ENCODE data around the gene GRK5.
"Not testable (repeated sequence)": the region's sequence is repeated elsewhere in the genome, so short reads cannot be mapped to it uniquely, and the experiment has no call there.

The GRK5 gene

DNA sequence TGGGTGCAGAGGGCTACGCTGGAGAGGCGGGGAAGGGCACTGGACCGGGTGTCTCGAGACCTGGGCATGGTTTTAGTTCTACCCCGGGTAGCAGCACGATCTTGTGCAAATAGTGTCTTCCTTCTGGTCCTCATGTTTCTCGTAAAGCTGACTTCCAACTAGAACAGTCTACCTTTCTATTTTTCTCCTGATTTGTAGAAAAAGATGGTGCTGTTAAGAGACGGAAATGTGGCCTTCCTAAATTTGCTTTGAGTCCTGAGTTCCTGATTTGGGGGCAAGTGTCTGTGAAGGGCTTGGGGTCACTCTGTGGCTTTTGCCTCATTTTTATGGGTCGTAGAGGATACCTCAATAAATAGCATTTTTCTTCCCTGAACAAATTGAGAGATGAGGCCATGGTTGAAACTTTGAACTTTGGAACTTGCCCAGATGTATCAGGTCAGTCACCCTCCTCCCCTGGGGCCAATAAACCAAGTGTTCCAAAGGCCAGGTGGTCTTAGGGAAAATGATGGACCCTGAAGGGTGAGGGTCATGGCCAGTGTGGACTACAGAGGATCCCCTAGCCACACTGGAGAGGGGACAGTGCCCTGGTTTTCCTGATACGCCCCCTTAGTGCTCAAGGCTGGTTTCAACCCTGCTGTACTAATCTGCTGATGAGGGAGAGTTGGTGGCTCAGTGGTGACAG is 45.2 kb downstream of the GRK5 start:
- in situ Hi-C loops (cut with MboI; ENCODE audit: low sequenced_read_pairs), result no loop called here
- Histone ChIP-seq H3K36me3 (replicated peaks) (no peaks in the 10 kb centered on the region), H3K27me3 (ENCODE audit: low read depth) (no peaks in the 10 kb centered on the region), H3K9me3 (no peaks in the 10 kb centered on the region), H3K4me3 (no peak overlapping the region), H3K4me1 (peaks cover 5% of the 10 kb centered on the region)
- DNase-seq (ENCODE audit: low spot score in 2 of 2), result no peak

DNA sequence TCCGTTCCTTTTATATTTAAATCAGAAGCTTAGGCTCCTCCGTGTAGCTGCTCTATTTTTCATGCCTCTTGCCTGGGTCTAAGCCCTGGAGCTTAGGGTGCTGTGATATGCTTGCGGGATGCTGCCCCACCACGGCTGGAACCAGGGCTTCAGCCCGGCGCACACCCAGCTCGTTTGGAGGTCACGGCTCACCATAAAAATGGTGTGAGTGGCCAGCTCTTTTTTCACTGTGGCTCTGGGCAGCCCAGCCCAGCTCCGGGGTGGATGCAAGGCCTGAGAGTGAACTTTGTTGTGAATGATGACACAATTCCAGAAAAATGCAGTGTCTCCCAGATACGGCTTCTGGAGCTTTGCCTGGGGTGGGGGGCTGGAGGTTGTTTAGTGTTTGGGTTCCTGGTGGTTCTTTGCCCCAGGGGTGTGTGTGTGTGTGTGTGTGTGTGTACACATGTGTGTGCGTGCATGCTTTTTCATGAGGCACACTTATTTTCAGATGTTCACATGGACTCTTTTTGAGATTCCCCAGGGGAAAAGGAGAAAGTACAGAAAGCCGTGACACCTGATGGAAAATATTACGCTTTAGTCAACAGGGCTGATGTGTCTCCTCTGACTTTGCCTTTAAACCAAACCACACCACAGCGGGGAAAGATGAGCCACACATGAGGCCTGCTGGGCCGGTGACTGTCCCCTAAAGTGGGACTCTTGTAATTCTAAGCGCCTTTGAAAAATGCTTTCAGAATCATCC is 46.2 kb downstream of the GRK5 start:
- in situ Hi-C loops (cut with MboI; ENCODE audit: low sequenced_read_pairs), result no loop called here
- no peaks in the 10 kb centered on the region for H3K9me3 ChIP-seq
- no peaks in the 10 kb centered on the region for H3K36me3 ChIP-seq (replicated peaks)
- DNase-seq (ENCODE audit: low spot score in 2 of 2), result peak in 1 of 2 experiments; percentile 26
- H3K27me3 ChIP-seq (ENCODE audit: low read depth), result no peaks in the 10 kb centered on the region
- no peak overlapping the region for H3K4me3 ChIP-seq
- H3K4me1 ChIP-seq, result peaks cover 13% of the 10 kb centered on the region

DNA sequence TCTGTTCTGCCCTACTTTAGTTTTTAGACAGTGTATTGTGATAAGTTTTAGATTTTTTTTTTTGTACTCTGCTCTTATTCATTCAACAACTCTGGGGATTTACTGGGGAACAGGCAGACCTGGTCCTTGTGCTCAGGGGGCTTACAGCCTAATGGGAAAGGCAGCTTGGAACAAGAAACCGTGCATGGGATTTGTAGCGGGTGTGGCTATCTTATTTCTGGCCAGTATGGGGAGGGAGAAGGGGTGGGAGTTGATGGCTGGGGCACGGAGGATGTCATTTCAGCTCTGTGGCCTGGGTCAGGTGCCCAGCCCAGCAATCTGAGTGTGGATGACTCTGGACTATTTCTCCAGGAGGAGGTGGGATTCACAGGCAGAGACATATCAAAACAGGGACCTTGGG is 47.0 kb downstream of the GRK5 start:
- in situ Hi-C loops (cut with MboI; ENCODE audit: low sequenced_read_pairs), result no loop called here
- Histone ChIP-seq H3K27me3 (ENCODE audit: low read depth) (no peaks in the 10 kb centered on the region), H3K4me3 (no peak overlapping the region), H3K9me3 (no peaks in the 10 kb centered on the region), H3K36me3 (replicated peaks) (no peaks in the 10 kb centered on the region), H3K4me1 (peaks cover 13% of the 10 kb centered on the region)
- no peak for DNase-seq (ENCODE audit: low spot score in 2 of 2)

DNA sequence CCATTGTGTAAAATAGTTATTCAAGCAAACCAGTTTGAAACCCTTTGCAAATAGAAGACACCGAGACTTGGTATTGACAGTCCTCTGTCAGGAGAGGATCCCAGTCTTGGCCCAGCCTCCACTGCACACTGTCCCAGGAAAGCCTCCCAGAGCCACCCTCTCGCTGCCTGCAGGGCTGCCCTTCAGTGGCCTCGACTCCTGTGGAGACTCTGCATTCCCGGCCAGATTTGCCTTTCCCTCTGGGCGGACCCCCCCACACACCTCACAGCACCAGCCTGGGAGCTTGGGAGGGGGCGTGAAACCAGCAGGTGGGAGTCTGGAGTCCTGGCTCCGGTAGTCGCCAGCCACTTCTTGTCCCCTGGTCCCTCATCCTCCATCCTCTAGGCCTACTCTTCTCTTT is 48.7 kb downstream of the GRK5 start:
- no peaks in the 10 kb centered on the region for H3K9me3 ChIP-seq
- H3K4me3 ChIP-seq, result no peak overlapping the region
- in situ Hi-C loops (cut with MboI; ENCODE audit: low sequenced_read_pairs), result no loop called here
- no peaks in the 10 kb centered on the region for H3K27me3 ChIP-seq (ENCODE audit: low read depth)
- no peak for DNase-seq (ENCODE audit: low spot score in 2 of 2)
- peaks cover 9% of the 10 kb centered on the region for H3K4me1 ChIP-seq
- no peaks in the 10 kb centered on the region for H3K36me3 ChIP-seq (replicated peaks)

DNA sequence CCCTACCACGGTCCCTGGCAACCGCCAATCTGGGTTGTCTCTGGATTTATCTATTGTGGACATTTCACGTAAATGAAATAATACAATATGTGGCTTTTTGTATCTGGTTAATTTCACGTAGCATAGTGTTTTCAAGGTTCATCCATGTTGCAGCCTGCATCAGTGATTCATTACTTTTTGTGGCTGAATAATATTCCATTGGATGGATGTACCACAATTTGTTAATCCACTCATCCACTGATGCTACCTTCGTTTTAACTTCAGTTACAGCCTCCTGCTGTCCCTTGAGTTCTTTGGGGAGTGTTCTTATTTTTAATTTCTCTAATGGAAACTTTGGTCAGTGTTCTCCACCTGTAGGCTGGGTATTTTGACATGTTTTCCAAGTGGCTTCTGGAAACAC is 49.5 kb downstream of the GRK5 start:
- H3K4me3 ChIP-seq, result no peak overlapping the region
- peaks cover 9% of the 10 kb centered on the region for H3K4me1 ChIP-seq
- no peaks in the 10 kb centered on the region for H3K9me3 ChIP-seq
- H3K36me3 ChIP-seq (replicated peaks), result no peaks in the 10 kb centered on the region
- no peaks in the 10 kb centered on the region for H3K27me3 ChIP-seq (ENCODE audit: low read depth)
- in situ Hi-C loops (cut with MboI; ENCODE audit: low sequenced_read_pairs), result no loop called here
- DNase-seq (ENCODE audit: low spot score in 2 of 2), result no peak

DNA sequence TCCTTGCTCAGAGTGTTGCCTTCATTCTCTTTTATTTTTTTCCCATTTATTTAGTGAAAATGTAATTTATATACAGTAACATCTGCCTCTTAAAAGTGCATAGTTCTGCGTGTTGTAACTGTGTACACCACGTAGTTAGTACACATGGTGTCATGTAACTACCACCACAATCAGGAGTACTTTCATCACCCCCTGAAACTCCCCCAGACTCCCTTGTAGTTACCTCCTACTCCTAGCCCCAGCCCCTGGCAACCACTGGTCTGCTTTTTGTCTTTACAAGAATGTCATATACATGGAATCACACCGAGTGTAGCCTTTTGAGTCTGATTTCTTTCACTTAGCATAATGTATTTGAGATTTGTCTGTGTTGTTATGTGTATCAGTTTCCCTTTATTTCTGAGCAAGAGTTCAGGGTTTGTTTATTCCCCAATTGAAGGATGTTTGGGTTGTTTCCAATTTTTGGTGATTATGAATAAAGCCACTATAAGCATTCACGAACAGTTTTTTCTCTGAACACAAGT is 50.6 kb downstream of the GRK5 start:
- H3K4me1 ChIP-seq, result peaks cover 9% of the 10 kb centered on the region
- no peaks in the 10 kb centered on the region for H3K9me3 ChIP-seq
- no peak for DNase-seq (ENCODE audit: low spot score in 2 of 2)
- H3K4me3 ChIP-seq, result no peak overlapping the region
- in situ Hi-C loops (cut with MboI; ENCODE audit: low sequenced_read_pairs), result no loop called here
- no peaks in the 10 kb centered on the region for H3K36me3 ChIP-seq (replicated peaks)
- no peaks in the 10 kb centered on the region for H3K27me3 ChIP-seq (ENCODE audit: low read depth)

DNA sequence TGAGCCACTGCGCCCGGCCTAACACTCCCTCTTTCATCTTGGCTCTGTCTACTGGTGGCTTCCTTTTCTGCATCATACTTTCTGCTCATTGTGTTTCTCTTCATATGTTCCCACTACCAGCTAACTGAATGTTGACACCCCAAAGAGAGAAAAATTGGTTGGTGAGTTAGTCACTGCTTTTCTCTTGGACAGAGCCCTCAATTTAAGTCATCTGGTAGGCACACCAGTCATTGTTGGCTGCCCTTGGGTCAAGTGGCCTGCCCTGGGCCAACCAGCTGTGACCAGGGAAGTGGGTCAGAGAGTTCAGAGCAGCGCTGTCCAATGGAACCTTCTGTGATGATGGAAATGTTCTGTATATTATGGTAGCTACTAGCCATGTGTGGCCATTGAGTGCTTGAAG is 52.0 kb downstream of the GRK5 start:
- no peaks in the 10 kb centered on the region for H3K27me3 ChIP-seq (ENCODE audit: low read depth)
- no peaks in the 10 kb centered on the region for H3K36me3 ChIP-seq (replicated peaks)
- DNase-seq (ENCODE audit: low spot score in 2 of 2), result no peak
- peaks cover 7% of the 10 kb centered on the region for H3K4me1 ChIP-seq
- in situ Hi-C loops (cut with MboI; ENCODE audit: low sequenced_read_pairs), result no loop called here
- no peak overlapping the region for H3K4me3 ChIP-seq
- no peaks in the 10 kb centered on the region for H3K9me3 ChIP-seq

DNA sequence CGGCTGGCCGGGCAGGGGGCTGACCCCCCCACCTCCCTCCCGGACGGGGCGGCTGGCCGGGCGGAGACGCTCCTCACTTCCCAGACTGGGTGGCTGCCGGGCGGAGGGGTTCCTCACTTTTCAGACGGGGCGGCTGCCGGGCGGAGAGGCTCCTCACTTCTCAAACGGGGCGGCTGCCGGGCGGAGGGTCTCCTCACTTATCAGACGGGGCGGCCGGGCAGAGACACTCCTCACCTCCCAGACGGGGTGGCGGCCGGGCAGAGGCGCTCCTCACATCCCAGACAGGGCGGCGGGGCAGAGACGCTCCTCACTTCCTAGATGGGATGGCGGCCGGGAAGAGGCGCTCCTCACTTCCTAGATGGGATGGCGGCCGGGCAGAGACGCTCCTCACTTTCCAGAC is 53.6 kb downstream of the GRK5 start:
- H3K4me3 ChIP-seq; in situ Hi-C loops (cut with MboI; ENCODE audit: low sequenced_read_pairs); H3K27me3 ChIP-seq (ENCODE audit: low read depth); H3K4me1 ChIP-seq; H3K36me3 ChIP-seq (replicated peaks); DNase-seq (ENCODE audit: low spot score in 2 of 2); H3K9me3 ChIP-seq: not testable (repeated sequence)

DNA sequence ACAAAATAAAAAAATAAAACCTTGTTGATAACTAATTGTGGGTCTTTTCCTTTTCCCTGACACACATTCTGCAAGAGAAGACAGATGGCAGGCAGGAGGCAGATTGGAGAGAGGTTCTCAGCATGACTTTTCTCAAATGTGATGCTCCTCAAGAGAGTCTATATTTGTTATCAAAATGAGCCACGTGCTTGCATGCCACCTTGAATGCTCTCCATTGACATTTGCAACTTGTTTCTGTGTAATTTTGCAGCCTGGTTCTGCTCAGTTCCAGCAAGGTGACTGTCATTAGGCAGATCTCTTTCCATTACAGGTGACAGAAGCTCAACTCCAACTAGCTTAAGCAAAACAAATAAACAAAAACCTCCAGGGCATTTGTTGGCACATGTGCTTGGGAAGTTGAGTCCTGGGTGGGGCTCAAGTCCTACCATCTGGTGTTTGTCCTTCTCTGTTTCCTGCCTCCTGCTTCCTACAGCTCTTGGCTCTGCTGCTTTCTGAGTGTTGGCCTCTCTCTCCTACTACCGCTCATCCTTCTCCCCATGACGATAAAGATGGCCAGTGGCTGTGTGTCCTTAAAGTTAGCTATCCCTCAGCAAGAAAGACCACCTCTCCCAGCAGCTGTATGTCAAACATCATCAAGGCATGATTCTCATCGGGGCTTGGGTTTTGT is 56.7 kb downstream of the GRK5 start:
- in situ Hi-C loops (cut with MboI; ENCODE audit: low sequenced_read_pairs), result no loop called here
- Histone ChIP-seq H3K36me3 (replicated peaks) (no peaks in the 10 kb centered on the region), H3K9me3 (no peaks in the 10 kb centered on the region), H3K4me3 (no peak overlapping the region), H3K27me3 (ENCODE audit: low read depth) (no peaks in the 10 kb centered on the region), H3K4me1 (no peaks in the 10 kb centered on the region)
- no peak for DNase-seq (ENCODE audit: low spot score in 2 of 2)

DNA sequence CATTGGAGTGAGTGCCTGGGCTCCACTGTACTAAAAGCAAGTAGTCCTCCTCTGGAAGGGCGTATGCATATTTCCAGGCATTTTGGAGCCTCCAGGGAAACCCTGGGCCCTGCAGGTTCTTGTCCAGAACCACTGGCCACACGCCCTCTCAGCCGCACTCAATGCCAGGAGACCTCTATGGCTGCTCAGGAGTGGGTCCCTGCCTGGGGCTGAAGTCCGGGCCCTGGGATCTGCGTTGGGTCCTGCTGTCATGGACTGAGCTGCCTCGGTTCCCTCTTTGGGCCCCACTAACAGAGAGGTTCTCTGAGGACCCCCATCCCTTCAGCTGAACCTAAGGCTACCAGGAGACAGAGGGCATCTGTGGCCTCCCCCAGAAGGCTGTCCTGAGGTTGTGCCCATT is 58.3 kb downstream of the GRK5 start:
- Histone ChIP-seq H3K4me3 (no peak overlapping the region), H3K9me3 (no peaks in the 10 kb centered on the region), H3K4me1 (no peaks in the 10 kb centered on the region), H3K27me3 (ENCODE audit: low read depth) (no peaks in the 10 kb centered on the region), H3K36me3 (replicated peaks) (no peaks in the 10 kb centered on the region)
- in situ Hi-C loops (cut with MboI; ENCODE audit: low sequenced_read_pairs), result no loop called here
- DNase-seq (ENCODE audit: low spot score in 2 of 2), result no peak

DNA sequence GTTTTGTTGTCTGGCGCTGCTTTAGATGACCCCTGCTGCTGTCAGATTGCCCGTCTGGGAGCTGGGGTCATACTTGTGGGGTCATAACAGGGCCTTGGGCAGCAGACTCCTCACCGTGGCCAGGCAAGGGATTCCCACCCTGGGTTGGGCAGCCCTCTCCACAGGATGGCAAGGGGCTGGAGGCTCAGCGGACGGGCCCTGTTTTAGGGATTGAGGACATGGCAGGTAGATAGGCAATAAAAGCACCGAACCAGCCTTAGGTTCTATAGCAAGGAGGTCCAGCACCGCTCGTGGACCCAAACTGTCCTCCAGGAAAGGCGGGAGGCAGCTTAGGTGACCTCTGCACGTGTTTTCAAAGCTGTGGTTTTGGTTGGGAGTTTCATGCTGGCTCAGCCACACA is 60.0 kb downstream of the GRK5 start:
- no peak overlapping the region for H3K4me3 ChIP-seq
- H3K4me1 ChIP-seq, result peaks cover 8% of the 10 kb centered on the region
- in situ Hi-C loops (cut with MboI; ENCODE audit: low sequenced_read_pairs), result no loop called here
- H3K36me3 ChIP-seq (replicated peaks), result no peaks in the 10 kb centered on the region
- no peak for DNase-seq (ENCODE audit: low spot score in 2 of 2)
- no peaks in the 10 kb centered on the region for H3K9me3 ChIP-seq
- no peaks in the 10 kb centered on the region for H3K27me3 ChIP-seq (ENCODE audit: low read depth)

DNA sequence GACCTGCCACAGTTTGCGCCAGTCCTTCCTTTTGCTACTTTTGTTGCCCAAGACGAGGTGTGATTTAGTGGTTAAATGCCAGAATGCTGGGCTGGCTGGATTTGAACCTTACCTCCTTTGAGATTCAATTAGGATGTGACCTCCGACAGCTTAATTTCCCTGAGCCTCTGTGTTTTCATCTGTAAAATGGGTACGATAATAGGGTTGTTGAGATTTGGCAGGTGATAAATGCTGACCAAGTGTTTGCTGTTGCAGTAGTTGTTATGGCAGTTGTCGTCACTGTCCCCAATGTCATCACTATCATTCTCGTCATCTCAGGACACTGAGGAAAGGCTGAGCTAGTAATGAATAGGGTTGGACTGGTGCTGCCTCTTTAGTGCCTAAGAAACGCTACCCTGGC is 61.1 kb downstream of the GRK5 start:
- in situ Hi-C loops (cut with MboI; ENCODE audit: low sequenced_read_pairs), result no loop called here
- Histone ChIP-seq H3K4me3 (no peak overlapping the region), H3K4me1 (peaks cover 8% of the 10 kb centered on the region)

DNA sequence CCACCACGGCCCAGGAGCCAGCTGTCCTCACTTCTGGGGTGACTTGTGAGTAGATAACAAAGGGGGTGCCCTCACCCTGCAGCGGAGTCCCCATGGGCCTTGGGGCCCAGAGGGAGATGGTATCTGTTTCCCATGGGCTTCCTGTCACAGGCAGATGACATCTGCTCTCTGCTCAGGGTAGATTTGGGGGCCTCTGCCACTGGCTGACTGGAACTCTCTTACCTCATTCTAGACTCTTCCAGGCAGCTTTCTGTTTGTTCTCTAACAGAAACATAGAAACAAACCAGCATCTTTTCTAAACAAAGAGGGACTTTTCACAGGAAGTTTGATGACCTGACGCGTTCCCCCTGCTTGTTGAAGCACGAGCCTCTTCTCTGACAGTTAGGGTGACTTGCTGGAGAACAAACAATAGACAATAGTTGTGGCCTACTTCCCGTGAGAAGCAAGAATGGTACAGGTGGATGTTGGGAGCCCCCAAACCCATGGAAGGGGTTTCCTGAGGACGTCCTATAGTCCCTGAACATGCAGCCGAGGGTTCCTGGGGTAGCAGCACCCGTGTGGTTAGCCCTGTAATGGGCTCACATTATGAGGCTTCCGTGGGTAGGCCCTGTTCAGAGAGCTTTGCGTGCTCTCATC is 61.6 kb downstream of the GRK5 start:
- H3K4me1 ChIP-seq, result peaks cover 8% of the 10 kb centered on the region
- in situ Hi-C loops (cut with MboI; ENCODE audit: low sequenced_read_pairs), result no loop called here

More for the DNA sequence above, 61.1 kb downstream of the GRK5 start:
- Histone ChIP-seq H3K36me3 (replicated peaks) (no peaks in the 10 kb centered on the region), H3K27me3 (ENCODE audit: low read depth) (no peaks in the 10 kb centered on the region), H3K9me3 (no peaks in the 10 kb centered on the region)
- no peak for DNase-seq (ENCODE audit: low spot score in 2 of 2)

DNA sequence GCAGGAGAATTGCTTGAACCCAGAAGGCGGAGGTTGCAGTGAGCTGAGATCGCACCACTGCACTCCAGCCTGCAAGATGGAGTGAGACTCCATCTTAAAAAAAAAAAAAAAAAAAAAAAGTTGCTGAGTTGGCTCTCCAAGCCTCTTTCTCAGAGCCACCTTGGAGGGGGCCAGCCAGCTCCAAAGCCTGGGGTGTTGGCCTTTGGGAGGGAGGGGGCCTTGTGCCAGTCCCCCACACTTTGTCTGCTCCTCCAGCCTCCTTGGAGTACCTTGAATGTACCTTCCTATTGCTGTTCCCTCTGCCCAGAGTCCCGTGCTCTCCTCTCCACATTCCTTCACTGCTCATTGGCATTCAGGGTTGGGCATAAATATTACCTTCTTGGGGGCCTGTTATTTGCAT is 62.4 kb downstream of the GRK5 start:
- no peaks in the 10 kb centered on the region for H3K9me3 ChIP-seq
- peaks cover 8% of the 10 kb centered on the region for H3K4me1 ChIP-seq
- no peak overlapping the region for H3K4me3 ChIP-seq
- H3K36me3 ChIP-seq (replicated peaks), result no peaks in the 10 kb centered on the region
- no peak for DNase-seq (ENCODE audit: low spot score in 2 of 2)
- in situ Hi-C loops (cut with MboI; ENCODE audit: low sequenced_read_pairs), result no loop called here
- H3K27me3 ChIP-seq (ENCODE audit: low read depth), result no peaks in the 10 kb centered on the region

More for the DNA sequence above, 61.6 kb downstream of the GRK5 start:
- no peaks in the 10 kb centered on the region for H3K27me3 ChIP-seq (ENCODE audit: low read depth)
- H3K4me3 ChIP-seq, result no peak overlapping the region
- H3K9me3 ChIP-seq, result no peaks in the 10 kb centered on the region
- no peak for DNase-seq (ENCODE audit: low spot score in 2 of 2)
- H3K36me3 ChIP-seq (replicated peaks), result no peaks in the 10 kb centered on the region
